Left renal cortex interstitium (tissue), 4 donors: Measurements from ENCODE around the gene RNASE9. TPM values are rescaled to one million over a fixed set of nuclear protein-coding genes. Genes with fewer than 3 reads are reported as not detected.
"Not testable (repeated sequence)": the region's sequence is repeated elsewhere in the genome, so short reads cannot be mapped to it uniquely, and the experiment has no call there.

Experiments used
- DNase-seq, 4 donors: peaks; one replicate each; pipeline ENCODE4 v3.0.0-alpha.2; 2013; ENCODE audit warnings: low read depth in 4 of 4, low spot score in 2 of 4, missing footprints in 1 of 4
- polyA plus RNA-seq, 4 donors: library from polyadenylated mRNA; unstranded; fragments of 120-200 nt; gene quantifications; one replicate each; pipeline ENCODE4 v1.2.1, GENCODE V29; 2013; ENCODE audit not compliant: insufficient read length in 4 of 4

RNASE9 gene
- not detected for polyA plus RNA-seq

GRCh38 chr14:20560961-20561360 lies at the start of gene RNASE9:
Gene RNASE9 (minus strand): TSS chr14:20561047.
- no peak for DNase-seq

GRCh38 chr14:20610002-20610765 lies 49.3 kb upstream of the RNASE9 start:
- no peak for DNase-seq

GRCh38 chr14:20609215-20610001 lies 48.6 kb upstream of the RNASE9 start:
- no peak for DNase-seq

- no peak for DNase-seq
Observed at GRCh38 chr14:20608383-20609110, 47.7 kb upstream of the RNASE9 start.

GRCh38 chr14:20607617-20608016 lies 46.8 kb upstream of the RNASE9 start:
- DNase-seq = no peak

GRCh38 chr14:20606902-20607242 lies 46.0 kb upstream of the RNASE9 start:
- no peak for DNase-seq

- DNase-seq = no peak
Observed at GRCh38 chr14:20606190-20606901, 45.5 kb upstream of the RNASE9 start.

- DNase-seq = no peak
Observed at GRCh38 chr14:20603813-20604690, 43.2 kb upstream of the RNASE9 start.

GRCh38 chr14:20602583-20602982 lies 41.7 kb upstream of the RNASE9 start:
- DNase-seq = no peak

- DNase-seq = no peak
Observed at GRCh38 chr14:20601522-20601921, 40.7 kb upstream of the RNASE9 start.

GRCh38 chr14:20597108-20597507 lies 36.3 kb upstream of the RNASE9 start:
- no peak for DNase-seq

- DNase-seq = not testable (repeated sequence)
Observed at GRCh38 chr14:20595726-20596125, 34.9 kb upstream of the RNASE9 start.

- no peak for DNase-seq
Observed at GRCh38 chr14:20592574-20592973, 31.7 kb upstream of the RNASE9 start.

- no peak for DNase-seq
Observed at GRCh38 chr14:20591235-20591634, 30.4 kb upstream of the RNASE9 start, which contains the start of gene RNASE12. Gene RNASE12 (minus strand): TSS chr14:20591376. CDS start chr14:20590723, 653 bp downstream.

- no peak for DNase-seq
Observed at GRCh38 chr14:20587489-20588154, 26.8 kb upstream of the RNASE9 start, which contains the start of gene RNASE11. Gene RNASE11 (minus strand): TSS chr14:20588001.

GRCh38 chr14:20583908-20584307 lies 23.1 kb upstream of the RNASE9 start:
- DNase-seq = no peak

- no peak for DNase-seq
Observed at GRCh38 chr14:20583142-20583541, 22.3 kb upstream of the RNASE9 start.

GRCh38 chr14:20580242-20580641 lies 19.4 kb upstream of the RNASE9 start:
- DNase-seq = no peak
